ENCODE data around the gene RAB1A.

Gene RAB1A

GRCh38 chr2:65070172-65070830, 59.6 kb downstream of the RAB1A start:
- no peak for ATAC-seq (replicated peaks)
- H3K36me3 Mint-ChIP-seq: peaks cover 38 to 56% of the 10 kb centered on the region in 2 donors
- no peaks in the 10 kb centered on the region for H3K9me3 Mint-ChIP-seq

GRCh38 chr2:65069439-65069824, 60.5 kb downstream of the RAB1A start:
- peaks cover 49 to 70% of the 10 kb centered on the region in 2 donors for H3K4me1 Mint-ChIP-seq
- no peak for ATAC-seq (replicated peaks)

More at GRCh38 chr2:65070172-65070830, 59.6 kb downstream of the RAB1A start:
- Mint-ChIP-seq H3K4me3 (no peak overlapping the region), H3K27ac (peak overlapping the region; percentile 90), H3K4me1 (peaks cover 45 to 62% of the 10 kb centered on the region in 2 donors), H3K27me3 (no peaks in the 10 kb centered on the region)
- DNase-seq: no peak

GRCh38 chr2:65067806-65068553, 61.9 kb downstream of the RAB1A start:
- Mint-ChIP-seq H3K27me3 (no peaks in the 10 kb centered on the region), H3K36me3 (peaks cover 30 to 42% of the 10 kb centered on the region in 2 donors), H3K9me3 (no peaks in the 10 kb centered on the region), H3K4me3 (no peak overlapping the region), H3K4me1 (peaks cover 56 to 83% of the 10 kb centered on the region in 2 donors), H3K27ac (peak overlapping the region; percentile 78)
- no peak for ATAC-seq (replicated peaks)
- no peak for DNase-seq

More at GRCh38 chr2:65069439-65069824, 60.5 kb downstream of the RAB1A start:
- peaks cover 38 to 53% of the 10 kb centered on the region in 2 donors for H3K36me3 Mint-ChIP-seq
- no peaks in the 10 kb centered on the region for H3K27me3 Mint-ChIP-seq
- H3K4me3 Mint-ChIP-seq: no peak overlapping the region
- H3K9me3 Mint-ChIP-seq: no peaks in the 10 kb centered on the region
- no peak for DNase-seq
- peak overlapping the region; percentile 72 for H3K27ac Mint-ChIP-seq

- DNase-seq (peak; percentile 87), ATAC-seq (replicated peaks) (peak; percentile 91 to 93)
- Mint-ChIP-seq H3K27ac (peak overlapping the region; percentile 95), H3K27me3 (no peaks in the 10 kb centered on the region), H3K4me1 (peaks cover 39 to 66% of the 10 kb centered on the region in 2 donors), H3K4me3 (peak overlapping the region; percentile 51 to 69), H3K36me3 (peaks cover 9 to 15% of the 10 kb centered on the region in 2 donors), H3K9me3 (no peaks in the 10 kb centered on the region)
These were observed 65.0 kb downstream of the RAB1A start for GRCh38 chr2:65064728-65065552.

- peaks cover 35 to 69% of the 10 kb centered on the region in 2 donors for H3K4me1 Mint-ChIP-seq
- H3K27ac Mint-ChIP-seq: peak overlapping the region; percentile 57
- no peaks in the 10 kb centered on the region for H3K9me3 Mint-ChIP-seq
- ATAC-seq (replicated peaks) (no peak), DNase-seq (no peak)
- peaks cover 5 to 10% of the 10 kb centered on the region in 2 donors for H3K36me3 Mint-ChIP-seq
- H3K27me3 Mint-ChIP-seq: no peaks in the 10 kb centered on the region
- no peak overlapping the region for H3K4me3 Mint-ChIP-seq
These were observed 66.8 kb downstream of the RAB1A start for GRCh38 chr2:65062843-65063825.

GRCh38 chr2:65061910-65062339, 68.0 kb downstream of the RAB1A start:
- no peak overlapping the region for H3K4me3 Mint-ChIP-seq
- ATAC-seq (replicated peaks): no peak

GRCh38 chr2:65061146-65061909, 68.6 kb downstream of the RAB1A start:
- ATAC-seq (replicated peaks) (no peak), DNase-seq (no peak)
- no peak overlapping the region for H3K4me3 Mint-ChIP-seq
- H3K9me3 Mint-ChIP-seq: no peaks in the 10 kb centered on the region
- H3K36me3 Mint-ChIP-seq: peaks cover 0 to 2% of the 10 kb centered on the region in 2 donors
- H3K27me3 Mint-ChIP-seq: no peaks in the 10 kb centered on the region
- H3K27ac Mint-ChIP-seq: peak overlapping the region; percentile 47
- H3K4me1 Mint-ChIP-seq: peaks cover 36 to 70% of the 10 kb centered on the region in 2 donors

More at GRCh38 chr2:65061910-65062339, 68.0 kb downstream of the RAB1A start:
- H3K9me3 Mint-ChIP-seq: no peaks in the 10 kb centered on the region
- peaks cover 35 to 69% of the 10 kb centered on the region in 2 donors for H3K4me1 Mint-ChIP-seq
- H3K27ac Mint-ChIP-seq: peak overlapping the region; percentile 47
- peaks cover 0 to 2% of the 10 kb centered on the region in 2 donors for H3K36me3 Mint-ChIP-seq
- no peak for DNase-seq
- no peaks in the 10 kb centered on the region for H3K27me3 Mint-ChIP-seq

- Mint-ChIP-seq H3K9me3 (no peaks in the 10 kb centered on the region), H3K27ac (no peak overlapping the region), H3K4me3 (no peak overlapping the region), H3K36me3 (peaks cover 4 to 10% of the 10 kb centered on the region in 2 donors), H3K27me3 (no peaks in the 10 kb centered on the region), H3K4me1 (peaks cover 41 to 69% of the 10 kb centered on the region in 2 donors)
- ATAC-seq (replicated peaks): no peak
- DNase-seq: no peak
These were observed 70.8 kb downstream of the RAB1A start for GRCh38 chr2:65059071-65059470.

- Mint-ChIP-seq H3K27ac (peak overlapping the region; percentile 28), H3K4me1 (peaks cover 45 to 65% of the 10 kb centered on the region in 2 donors), H3K4me3 (peak overlapping the region; percentile 86 to 99), H3K9me3 (no peaks in the 10 kb centered on the region), H3K27me3 (no peaks in the 10 kb centered on the region), H3K36me3 (peaks cover 12 to 15% of the 10 kb centered on the region in 2 donors)
- DNase-seq: peak; percentile 35
- peak; percentile 26 to 35 for ATAC-seq (replicated peaks)
These were observed 72.4 kb downstream of the RAB1A start for GRCh38 chr2:65057391-65058052.

GRCh38 chr2:65057054-65057375, 72.9 kb downstream of the RAB1A start:
- DNase-seq (no peak), ATAC-seq (replicated peaks) (no peak)
- Mint-ChIP-seq H3K36me3 (peaks cover 16 to 17% of the 10 kb centered on the region in 2 donors), H3K27me3 (no peaks in the 10 kb centered on the region), H3K9me3 (no peaks in the 10 kb centered on the region), H3K27ac (peak overlapping the region; percentile 28), H3K4me3 (peak overlapping the region; percentile 86 to 99), H3K4me1 (peaks cover 47 to 70% of the 10 kb centered on the region in 2 donors)

- peaks cover 0 to 3% of the 10 kb centered on the region in 2 donors for H3K9me3 Mint-ChIP-seq
- H3K4me3 Mint-ChIP-seq: peak within 1 kb of the TSS; percentile 99
- ATAC-seq (replicated peaks) (peak; percentile 84 to 88), DNase-seq (peak; percentile 97)
- H3K27ac Mint-ChIP-seq: peak within 1 kb of the TSS; percentile 97
- H3K27me3 Mint-ChIP-seq: no peaks in the 10 kb centered on the region
- H3K36me3 Mint-ChIP-seq: peaks cover 20 to 23% of the 10 kb centered on the region in 2 donors
- peaks cover 46 to 73% of the 10 kb centered on the region in 2 donors for H3K4me1 Mint-ChIP-seq
These were observed 73.5 kb downstream of the RAB1A start, which contains the start of gene CEP68 for GRCh38 chr2:65056215-65057053. CEP68 (plus strand) TSS chr2:65056416; CDS start chr2:65069445, 13,029 bp downstream.

All from stimulated activated naive B cell treated with anti-CD40 and anti-IgM and Interleukin-4, amounts not matched to agents 10 μg/mL and 1 μg/mL and 100 μg/mL, for 72 hours (primary cell).